DND-41 (cell line): ENCODE data around the gene RAB44.

ENCODE experiments used
- EZH2 ChIP-seq: IDR thresholded peaks from 3 replicates; pipeline ENCODE4 v1.6.1; 2012; ENCODE audit warnings: borderline replicate concordance, low read depth, mild to moderate bottlenecking, moderate library complexity, low read length, inconsistent platforms; ENCODE audit not compliant: severe bottlenecking
- TF ChIP-seq, protein P1 (sequence below): IDR thresholded peaks from 2 replicates; pipeline ENCODE4 v1.5.1; 2012; ENCODE audit warnings: borderline replicate concordance, low read length, moderate library complexity, mild to moderate bottlenecking; ENCODE audit not compliant: poor library complexity, severe bottlenecking; ENCODE audit errors: extremely low read depth

GRCh38 chr6:36674942-36675341 lies 22.7 kb upstream of the RAB44 start:
- TF ChIP-seq, protein P1, sequence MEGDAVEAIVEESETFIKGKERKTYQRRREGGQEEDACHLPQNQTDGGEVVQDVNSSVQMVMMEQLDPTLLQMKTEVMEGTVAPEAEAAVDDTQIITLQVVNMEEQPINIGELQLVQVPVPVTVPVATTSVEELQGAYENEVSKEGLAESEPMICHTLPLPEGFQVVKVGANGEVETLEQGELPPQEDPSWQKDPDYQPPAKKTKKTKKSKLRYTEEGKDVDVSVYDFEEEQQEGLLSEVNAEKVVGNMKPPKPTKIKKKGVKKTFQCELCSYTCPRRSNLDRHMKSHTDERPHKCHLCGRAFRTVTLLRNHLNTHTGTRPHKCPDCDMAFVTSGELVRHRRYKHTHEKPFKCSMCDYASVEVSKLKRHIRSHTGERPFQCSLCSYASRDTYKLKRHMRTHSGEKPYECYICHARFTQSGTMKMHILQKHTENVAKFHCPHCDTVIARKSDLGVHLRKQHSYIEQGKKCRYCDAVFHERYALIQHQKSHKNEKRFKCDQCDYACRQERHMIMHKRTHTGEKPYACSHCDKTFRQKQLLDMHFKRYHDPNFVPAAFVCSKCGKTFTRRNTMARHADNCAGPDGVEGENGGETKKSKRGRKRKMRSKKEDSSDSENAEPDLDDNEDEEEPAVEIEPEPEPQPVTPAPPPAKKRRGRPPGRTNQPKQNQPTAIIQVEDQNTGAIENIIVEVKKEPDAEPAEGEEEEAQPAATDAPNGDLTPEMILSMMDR = no peak
- no peak for TF ChIP-seq EZH2
